ENCODE results near the gene SMIM12.

GRCh38 chr1:34842952-34843371 is 16.6 kb downstream of the SMIM12 start:
- no peak for TF ChIP-seq CTCF (IDR thresholded peaks at IDR 0.05)
- no peak for TF ChIP-seq POLR2A (IDR thresholded peaks at IDR 0.05)
- peak; percentile 29 to 40 for TF ChIP-seq POLR2AphosphoS5 (IDR thresholded peaks at IDR 0.05)
